ENCODE measurements around the gene PCYT1A. TPM values are rescaled to one million over a fixed set of nuclear protein-coding genes. Genes with fewer than 3 reads are reported as not detected.

The PCYT1A gene
- total and polyA plus RNA-seq, 10 of the 15 experiments (the other 5 are each of a cell fraction or from before 2014, with no cell fraction given): 10.8 to 64.3 (median 48.6) TPM

GRCh38 chr3:196216089-196216564 lies 71.4 kb downstream of the PCYT1A start, which contains the start of gene SLC51A (continued):
- TF ChIP-seq EZH2 (IDR thresholded peaks at IDR 0.05; ENCODE audit: borderline replicate concordance, control insufficient read depth, low read depth, low read length): no peak
- no peak for TF ChIP-seq REST (IDR thresholded peaks at IDR 0.05; ENCODE audit: low read depth, low read length)
- no peak for TF ChIP-seq CREM (IDR thresholded peaks at IDR 0.05; ENCODE audit: low read depth)
- TF ChIP-seq TARDBP (IDR thresholded peaks at IDR 0.05; ENCODE audit: borderline replicate concordance): no peak
- TF ChIP-seq IKZF1 (conservative IDR thresholded peaks at IDR 0.05): no peak
- no peak for TF ChIP-seq CTCF (IDR thresholded peaks at IDR 0.05 in 2 of 3, conservative IDR thresholded peaks at IDR 0.05 in 1 of 3; ENCODE audit: control insufficient read depth in 2 of 3, extremely low read depth in 1 of 3, insufficient read depth in 1 of 3, low read depth in 3 of 3, low read length in 3 of 3)
- TF ChIP-seq KAT2A (conservative IDR thresholded peaks at IDR 0.05; ENCODE audit: control insufficient read depth, low read depth, low read length): no peak
- TF ChIP-seq PAX8 (IDR thresholded peaks at IDR 0.05): no peak
- TF ChIP-seq SMC3 (IDR thresholded peaks at IDR 0.05; ENCODE audit: borderline replicate concordance, low read length): no peak

All from GM12878 (cell line).